Epithelial cell of umbilical artery (primary cell): Measurements from ENCODE around the gene CDK5R2. TPM values are rescaled to one million over a fixed set of nuclear protein-coding genes. Genes with fewer than 3 reads are reported as not detected.

Source experiments
- total RNA-seq: library from RNA; depleted of rRNA; stranded (reverse); fragments of >200 nt; gene quantifications from 2 replicates; pipeline ENCODE4 v1.2.3, GENCODE V29; 2014

The CDK5R2 gene
- not detected in 2 replicates for total RNA-seq

DNA sequence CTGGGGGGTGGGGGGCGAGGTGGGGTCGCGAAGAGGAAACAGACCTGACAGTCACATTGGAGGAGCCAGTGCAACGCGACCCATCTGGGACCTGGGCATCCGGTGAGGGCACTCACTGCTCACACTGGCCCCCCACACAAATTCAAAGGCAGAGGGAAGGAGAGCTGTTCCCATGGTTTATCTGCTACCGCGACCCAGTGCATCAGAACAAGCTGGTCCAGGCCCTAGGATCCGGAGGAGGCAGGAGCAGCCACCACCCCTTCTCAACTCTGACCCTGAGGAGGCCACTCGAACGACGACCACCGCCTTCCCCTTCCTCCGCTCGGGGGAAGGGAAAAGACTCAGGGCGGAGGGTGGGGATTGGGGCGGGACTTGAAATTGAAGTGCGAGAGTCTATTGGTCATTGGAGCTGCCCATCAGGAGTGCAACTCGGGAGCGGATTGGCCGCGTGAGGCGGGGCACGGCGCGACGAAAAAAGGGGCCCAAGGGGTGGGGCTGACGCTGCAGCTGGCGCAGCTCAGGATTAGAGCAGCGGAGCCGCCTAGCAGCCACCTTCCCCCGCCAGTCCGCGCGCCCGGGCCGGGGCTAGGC is at the start of gene CDK5R2:
Gene CDK5R2, plus strand, starts transcription at position 526 of the 591 bp plus-strand sequence. CDS start 155 bp downstream, outside the sequence.

DNA sequence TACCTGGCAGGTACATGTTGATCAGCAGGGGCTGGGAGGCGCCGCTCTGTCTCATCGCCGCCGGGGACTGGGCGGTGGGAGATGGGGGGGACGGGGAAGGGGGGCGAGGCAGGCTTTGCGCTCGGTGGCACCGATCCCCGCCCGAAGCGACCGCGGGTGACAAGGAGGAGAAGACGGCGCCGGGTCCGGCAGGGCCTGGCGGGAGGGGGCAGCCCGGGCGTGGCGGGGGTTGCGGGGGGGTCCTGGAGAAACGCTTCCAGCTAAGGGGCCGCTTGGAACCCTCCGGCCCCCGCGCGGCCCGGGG is 25.5 kb downstream of the CDK5R2 start, which contains the start of gene FEV:
Gene FEV, minus strand, starts transcription at position 164 of the 304 bp plus-strand sequence. Its CDS starts 109 bp downstream, at position 55.

DNA sequence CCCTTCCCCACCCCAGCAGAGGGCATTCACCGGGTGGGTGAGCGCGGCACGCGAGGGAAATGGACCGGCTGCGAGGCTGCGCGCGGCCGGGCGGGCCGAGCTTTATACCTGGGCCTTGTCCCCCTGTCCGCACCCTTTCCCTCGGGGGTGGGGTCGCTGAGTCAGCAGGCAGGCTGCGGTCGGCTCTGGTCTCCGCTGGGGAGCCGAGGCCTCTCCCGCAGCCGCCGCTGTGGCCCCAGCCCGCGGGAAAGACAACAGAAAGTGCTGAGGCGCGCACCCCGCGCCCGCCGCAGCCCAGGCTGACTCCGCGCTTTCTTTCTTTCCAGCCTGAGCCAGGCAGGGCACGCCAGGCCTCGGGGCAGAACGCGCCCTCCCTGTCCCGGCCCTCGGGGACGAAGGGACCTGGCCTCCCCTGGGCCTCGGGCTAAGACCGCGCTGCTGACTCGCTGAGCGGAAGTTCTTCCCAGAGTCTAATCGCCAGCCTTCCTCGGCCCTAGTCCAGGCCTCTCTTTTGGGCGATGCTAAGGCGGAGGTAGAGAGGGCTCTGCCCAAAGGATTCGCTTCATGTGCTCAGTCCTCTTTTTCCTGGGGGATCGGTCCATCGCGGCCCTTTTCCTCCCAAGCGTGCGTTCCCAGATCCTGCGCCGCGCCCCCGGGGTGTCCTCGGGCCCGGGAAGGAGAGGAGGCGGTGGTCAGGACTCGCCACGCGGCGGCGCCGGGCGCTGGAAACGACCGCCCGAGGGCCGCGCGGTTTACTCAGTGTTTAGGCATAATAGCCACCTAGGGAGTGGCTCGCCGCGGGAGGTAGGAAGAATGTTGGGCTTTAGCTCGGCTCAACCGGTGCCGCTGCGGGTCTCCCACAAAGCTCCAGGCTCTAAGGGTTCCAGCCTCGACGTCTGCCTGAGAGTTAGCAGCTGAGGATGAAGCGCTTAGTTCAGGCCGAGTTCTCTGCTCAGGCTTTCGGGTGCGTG is 34.2 kb downstream of the CDK5R2 start, which contains the start of gene CRYBA2:
Gene CRYBA2, minus strand, starts transcription at position 78 of the 971 bp plus-strand sequence. CDS start 246 bp downstream, outside the sequence.

Other genes starting within 250 kb of the CDK5R2 start
- gene TTLL4, start 248.8 kb upstream of the CDK5R2 start, total RNA-seq: 5.2 and 9.0 TPM in 2 replicates
- 17.2 and 18.2 TPM in 2 replicates for gene CYP27A1, start 177.5 kb upstream of the CDK5R2 start, total RNA-seq
- not detected in 2 replicates for gene PRKAG3, start 127.9 kb upstream of the CDK5R2 start, total RNA-seq
- gene WNT6, start 99.9 kb upstream of the CDK5R2 start, total RNA-seq: not detected in 2 replicates
- gene WNT10A, start 78.8 kb upstream of the CDK5R2 start, total RNA-seq: not detected in 2 replicates
- gene FEV, start 25.5 kb downstream of the CDK5R2 start, total RNA-seq: not detected in 2 replicates
- not detected in 2 replicates for gene CRYBA2, start 33.8 kb downstream of the CDK5R2 start, total RNA-seq
- gene CFAP65, start 81.8 kb downstream of the CDK5R2 start, total RNA-seq: not detected in 2 replicates
- gene IHH, start 101.3 kb downstream of the CDK5R2 start, total RNA-seq: not detected in 2 replicates
- 13.0 and 16.1 TPM in 2 replicates for gene NHEJ1, start 201.1 kb downstream of the CDK5R2 start, total RNA-seq
- gene SLC23A3, start 210.4 kb downstream of the CDK5R2 start, total RNA-seq: 0.65 and 1.1 TPM in 2 replicates
- gene CNPPD1, start 217.3 kb downstream of the CDK5R2 start, total RNA-seq: 15.3 and 19.3 TPM in 2 replicates
- gene RETREG2, start 218.6 kb downstream of the CDK5R2 start, total RNA-seq: 40.9 and 60.9 TPM in 2 replicates
- 21.4 and 21.6 TPM in 2 replicates for gene ZFAND2B, start 247.1 kb downstream of the CDK5R2 start, total RNA-seq